Measurements from ENCODE around the gene KRTAP10-7. TPM values are rescaled to one million over a fixed set of nuclear protein-coding genes. Genes with fewer than 3 reads are reported as not detected.
"Not testable (repeated sequence)": the region's sequence is repeated elsewhere in the genome, so short reads cannot be mapped to it uniquely, and the experiment has no call there.

Gene KRTAP10-7
- total and polyA plus RNA-seq, 9 of the 15 experiments (the other 6 are each of a cell fraction or from before 2014, with no cell fraction given), result not detected

DNA sequence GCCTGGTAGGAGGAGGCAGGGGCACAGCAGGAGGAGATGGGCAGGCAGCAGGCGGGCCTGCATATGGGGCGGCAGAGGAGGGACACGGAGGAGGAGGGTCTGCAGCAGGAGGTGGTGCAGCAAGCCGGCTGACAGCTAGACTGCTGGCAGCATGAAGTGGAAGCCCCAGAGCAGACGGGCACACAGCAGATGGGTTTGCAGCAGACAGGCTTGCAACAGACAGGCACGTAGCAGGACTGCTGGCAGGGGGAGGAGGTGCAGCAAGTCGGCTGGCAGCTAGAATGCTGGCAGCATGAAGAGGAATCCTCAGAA is 20.6 kb upstream of the KRTAP10-7 start (continued):
- TF ChIP-seq, protein P1, sequence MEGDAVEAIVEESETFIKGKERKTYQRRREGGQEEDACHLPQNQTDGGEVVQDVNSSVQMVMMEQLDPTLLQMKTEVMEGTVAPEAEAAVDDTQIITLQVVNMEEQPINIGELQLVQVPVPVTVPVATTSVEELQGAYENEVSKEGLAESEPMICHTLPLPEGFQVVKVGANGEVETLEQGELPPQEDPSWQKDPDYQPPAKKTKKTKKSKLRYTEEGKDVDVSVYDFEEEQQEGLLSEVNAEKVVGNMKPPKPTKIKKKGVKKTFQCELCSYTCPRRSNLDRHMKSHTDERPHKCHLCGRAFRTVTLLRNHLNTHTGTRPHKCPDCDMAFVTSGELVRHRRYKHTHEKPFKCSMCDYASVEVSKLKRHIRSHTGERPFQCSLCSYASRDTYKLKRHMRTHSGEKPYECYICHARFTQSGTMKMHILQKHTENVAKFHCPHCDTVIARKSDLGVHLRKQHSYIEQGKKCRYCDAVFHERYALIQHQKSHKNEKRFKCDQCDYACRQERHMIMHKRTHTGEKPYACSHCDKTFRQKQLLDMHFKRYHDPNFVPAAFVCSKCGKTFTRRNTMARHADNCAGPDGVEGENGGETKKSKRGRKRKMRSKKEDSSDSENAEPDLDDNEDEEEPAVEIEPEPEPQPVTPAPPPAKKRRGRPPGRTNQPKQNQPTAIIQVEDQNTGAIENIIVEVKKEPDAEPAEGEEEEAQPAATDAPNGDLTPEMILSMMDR (IDR thresholded peaks at IDR 0.05 in 2 of 3, conservative IDR thresholded peaks at IDR 0.05 in 1 of 3; ENCODE audit: insufficient read depth in 2 of 3, low read depth in 1 of 3, low read length in 3 of 3), result no peak
- TF ChIP-seq DMBX1 (CRISPR knock-in tag; IDR thresholded peaks at IDR 0.05; ENCODE audit: borderline replicate concordance) (no peak), MNT (conservative IDR thresholded peaks at IDR 0.05) (no peak), U2AF1 (optimal IDR thresholded peaks at IDR 0.05; ENCODE audit: low read depth, low read length) (no peak)

DNA sequence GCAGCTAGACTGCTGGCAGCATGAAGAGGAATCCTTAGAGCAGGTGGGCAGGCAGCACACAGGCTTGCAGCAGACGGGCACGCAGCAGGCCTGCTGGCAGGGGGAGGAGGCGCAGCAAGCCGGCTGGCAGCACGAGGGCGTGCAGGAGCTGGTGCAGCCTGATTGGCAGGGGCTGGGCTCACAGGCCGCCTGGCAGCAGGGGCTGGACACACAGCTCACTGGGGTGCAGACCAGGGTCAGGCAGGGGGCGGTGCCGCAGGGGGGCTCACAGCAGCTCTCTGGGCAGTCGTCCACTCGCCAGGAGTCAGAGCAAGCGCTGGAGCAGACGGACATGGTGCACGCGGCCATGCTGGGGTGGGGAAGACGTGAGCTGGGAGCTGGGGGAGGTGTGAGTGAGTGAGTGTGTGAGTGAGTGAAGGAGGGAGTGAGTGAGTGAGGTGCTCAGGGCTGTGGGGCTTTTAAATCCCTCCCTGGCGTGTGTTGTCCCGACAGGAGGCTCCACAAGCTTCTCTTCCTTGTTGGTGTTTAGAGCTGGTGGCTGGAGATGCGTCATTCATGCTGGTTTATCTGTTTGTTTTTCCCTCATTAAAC is 20.1 kb upstream of the KRTAP10-7 start, which contains the start of gene KRTAP10-5:
KRTAP10-5 (minus strand) TSS at position 374 of the 591 bp plus-strand sequence; CDS start at position 348, 26 bp downstream.
- in situ Hi-C loops (cut with MboI); H3K9ac ChIP-seq (ENCODE audit: insufficient read depth in 1 of 2, low read depth in 2 of 2, low read length in 2 of 2); H3K4me3 ChIP-seq; intact Hi-C loops (cut with micrococcal nuclease); H3K4me2 ChIP-seq (ENCODE audit: insufficient read depth, low read length); H3K4me1 ChIP-seq (replicated peaks in 1 of 2; ENCODE audit: control insufficient read depth in 2 of 2, insufficient read depth in 2 of 2, low read length in 2 of 2); H3K36me3 ChIP-seq (ENCODE audit: control insufficient read depth, insufficient read depth, low read length); ATAC-seq; H4K20me1 ChIP-seq (replicated peaks; ENCODE audit: control insufficient read depth, insufficient read depth, low read length); DNase-seq (ENCODE audit: extremely low read depth in 1 of 4, low spot score in 3 of 4); H2AFZ ChIP-seq (ENCODE audit: low read depth, low read length); H3K9me1 ChIP-seq (ENCODE audit: control insufficient read depth, insufficient read depth, low read length); BruUV-seq (replicated peaks); H3K9me3 ChIP-seq (replicated peaks; ENCODE audit: control insufficient read depth, insufficient read depth, low read depth, low read length); FAIRE-seq; H3K79me2 ChIP-seq (ENCODE audit: control insufficient read depth, insufficient read depth, low read length); CTCF ChIA-PET (ENCODE audit: low intra/inter-chr PET ratio); H3K27ac ChIP-seq (ENCODE audit: extremely low read depth, low read depth, low read length): not testable (repeated sequence)
- H3K27me3 ChIP-seq (ENCODE audit: control insufficient read depth in 2 of 2, insufficient read depth in 2 of 2, low read length in 2 of 2), result peaks cover 0 to 16% of the 10 kb centered on the region in 2 experiments; a peak in 3 of 5 replicates
- POLR2A ChIA-PET, result interaction anchor here (0.7 to 1.4 kb wide), 2 partner anchors 19 to 182 kb away, joined by 3 read pairs; no protein-coding TSS in a partner anchor
- WGBS (ENCODE audit: insufficient coverage, low coverage, missing lambda C conversion rate), result 3% methylated on average over 15 of the region's 19 CpGs
